ENCODE results near the gene ITFG1.
"Not testable (repeated sequence)": the region's sequence is repeated elsewhere in the genome, so short reads cannot be mapped to it uniquely, and the experiment has no call there.

ITFG1 gene

DNA sequence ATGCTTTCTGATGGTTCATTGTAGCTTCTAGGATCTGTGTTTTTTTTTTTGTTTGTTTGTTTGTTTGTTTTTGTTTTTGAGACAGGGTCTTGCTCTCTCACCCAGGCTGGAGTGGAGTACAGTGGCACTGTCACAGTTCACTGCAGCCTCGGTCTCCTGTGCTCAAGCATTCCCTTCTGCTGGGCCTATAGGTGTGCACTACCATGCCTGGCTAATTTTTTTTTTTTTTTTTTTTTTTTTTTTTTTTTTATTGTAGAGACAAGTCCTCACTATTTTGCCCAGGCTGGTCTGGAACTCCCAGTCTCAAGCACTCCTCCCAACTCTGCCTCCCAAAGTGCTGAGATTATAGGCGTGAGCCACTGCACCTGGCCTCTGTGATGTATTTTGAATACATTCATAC is 12.1 kb upstream of the ITFG1 start:
- DNase-seq (ENCODE audit: low spot score): not testable (repeated sequence)

DNA sequence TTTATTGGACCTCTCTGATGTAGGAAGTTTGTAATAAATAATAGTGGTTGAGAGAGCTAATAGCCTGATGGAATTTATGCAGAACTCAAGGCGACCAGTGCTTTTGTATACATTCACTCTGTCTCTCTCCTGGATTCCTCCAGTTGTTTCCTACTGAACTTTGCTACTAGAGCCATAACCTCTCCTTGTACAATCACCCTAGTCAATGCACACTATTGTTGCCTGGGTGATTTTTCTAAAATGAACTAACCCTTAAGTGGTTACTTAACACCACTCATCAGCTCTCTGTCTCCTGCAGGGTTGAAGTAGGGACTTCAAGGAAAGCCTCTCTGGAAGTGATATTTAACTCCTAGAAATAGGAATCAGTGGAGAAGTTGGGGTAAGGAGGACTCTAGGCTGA is 9.9 kb upstream of the ITFG1 start:
- DNase-seq (ENCODE audit: low spot score): no peak

DNA sequence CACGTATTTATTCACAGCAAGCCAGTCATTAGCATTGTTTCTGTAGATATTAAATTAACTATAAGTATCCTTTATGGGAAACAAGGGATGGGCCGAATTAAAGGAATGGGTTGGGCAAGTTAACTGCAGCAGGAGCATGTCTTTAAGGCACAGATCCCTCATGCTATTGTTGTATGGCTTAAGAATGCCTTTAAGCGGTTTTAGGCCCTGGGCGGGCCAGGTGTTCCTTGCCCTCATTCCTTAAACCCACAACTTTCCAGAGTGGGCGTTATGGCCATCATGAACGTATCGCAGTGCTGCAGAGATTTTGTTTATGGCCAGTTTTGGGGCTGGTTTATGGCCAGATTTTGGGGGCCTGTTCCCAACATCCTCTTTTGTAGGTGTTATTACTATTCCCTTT is 9.3 kb upstream of the ITFG1 start:
- no peak for DNase-seq (ENCODE audit: low spot score)

DNA sequence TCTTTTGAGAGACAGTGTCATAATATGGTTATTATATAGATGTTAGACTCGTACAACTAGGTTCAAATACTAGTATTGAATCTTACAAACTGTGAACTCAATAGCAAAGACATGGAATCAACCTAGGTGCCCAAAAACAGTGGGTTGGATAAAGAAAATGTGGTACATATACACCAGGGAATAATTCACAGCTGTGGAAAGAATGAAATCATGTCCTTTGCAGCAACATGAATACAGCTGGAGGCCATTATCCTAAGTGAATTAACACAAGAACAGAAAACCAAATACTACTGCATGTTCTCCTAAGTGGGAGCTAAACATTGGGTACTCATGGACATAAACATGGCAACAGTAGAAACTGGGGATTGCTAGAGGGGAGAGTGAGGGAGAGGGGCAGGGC is 8.4 kb upstream of the ITFG1 start:
- no peak for DNase-seq (ENCODE audit: low spot score)

DNA sequence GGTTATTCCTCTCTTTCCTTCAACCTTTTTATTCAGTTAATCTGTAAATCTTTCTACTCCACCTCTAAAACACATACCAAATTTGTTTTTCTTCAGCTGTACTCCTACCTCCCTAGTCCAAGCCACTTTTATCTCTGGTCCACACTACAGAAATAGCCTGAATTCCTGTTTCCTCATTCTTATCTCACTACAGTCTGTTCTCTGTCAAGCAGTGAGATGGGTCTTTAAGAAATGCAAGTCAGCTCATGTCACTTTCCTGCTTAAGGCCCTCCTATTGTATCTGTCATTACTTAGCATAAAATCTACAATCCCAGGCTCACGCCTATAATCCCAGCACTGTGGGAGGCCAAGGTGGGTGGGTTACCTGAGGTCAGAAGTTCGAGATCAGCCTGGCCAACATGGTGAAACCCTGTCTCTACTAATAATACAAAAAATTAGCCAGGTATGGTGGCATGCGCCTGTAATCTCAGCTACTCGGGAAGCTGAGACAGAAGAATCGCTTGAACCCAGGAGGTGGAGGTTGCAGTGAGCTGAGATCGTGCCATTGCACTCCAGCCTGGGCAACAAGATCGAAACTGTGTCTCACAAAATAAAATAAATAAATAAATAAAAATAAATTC is 7.3 kb upstream of the ITFG1 start:
- DNase-seq (ENCODE audit: low spot score): not testable (repeated sequence)

DNA sequence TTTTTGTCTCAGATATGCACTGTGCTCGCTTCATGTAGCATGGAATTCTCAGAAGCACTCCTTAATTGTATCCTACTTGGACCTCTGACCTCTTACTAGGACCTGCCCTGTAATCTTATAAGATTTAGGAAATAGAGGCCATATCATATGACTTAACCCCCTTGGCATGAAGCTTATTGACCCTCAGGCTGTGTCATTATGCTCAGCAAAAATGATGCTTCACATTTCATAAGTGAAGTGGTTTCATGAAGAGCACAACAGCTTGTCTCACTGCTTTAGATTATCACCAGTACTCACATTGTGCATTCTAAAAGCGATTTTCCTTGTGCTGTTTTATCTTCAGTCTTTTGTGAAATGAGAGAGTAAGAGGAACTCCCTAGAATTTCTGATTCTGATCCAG is 6.6 kb upstream of the ITFG1 start:
- DNase-seq (ENCODE audit: low spot score): no peak

DNA sequence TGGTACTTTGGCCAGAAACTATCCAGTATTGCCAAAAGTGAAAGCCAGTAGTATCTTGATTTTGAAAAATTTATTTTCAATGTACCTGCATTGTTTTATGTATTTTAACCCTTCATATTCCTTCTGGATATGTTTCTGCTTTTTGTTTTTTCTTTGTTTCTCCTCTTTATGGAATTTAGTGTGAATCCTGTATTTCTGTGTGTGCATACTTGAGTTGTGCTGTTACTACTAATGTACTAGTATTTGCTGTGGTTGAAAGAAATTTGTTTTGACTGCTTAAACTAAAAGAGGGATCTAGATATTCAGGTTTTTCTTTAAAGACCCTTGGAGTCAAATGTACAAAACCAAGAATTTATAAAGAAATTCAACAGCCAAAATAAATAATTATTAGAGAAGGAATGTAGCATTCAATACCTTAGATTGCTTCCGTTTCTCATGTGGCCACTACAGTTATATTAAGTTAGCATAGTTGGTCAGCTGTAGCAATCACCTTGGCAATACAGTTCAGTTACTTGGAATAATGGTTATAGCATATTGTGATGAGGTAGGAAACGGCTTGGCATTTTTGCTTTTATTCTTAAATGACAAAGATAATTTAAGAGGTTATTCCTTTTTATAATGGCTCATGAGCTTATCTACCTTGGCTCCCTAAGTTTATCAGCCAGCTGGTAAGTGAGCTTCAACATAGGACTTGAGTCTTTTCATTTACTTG is 5.2 kb upstream of the ITFG1 start:
- no peak for DNase-seq (ENCODE audit: low spot score)

DNA sequence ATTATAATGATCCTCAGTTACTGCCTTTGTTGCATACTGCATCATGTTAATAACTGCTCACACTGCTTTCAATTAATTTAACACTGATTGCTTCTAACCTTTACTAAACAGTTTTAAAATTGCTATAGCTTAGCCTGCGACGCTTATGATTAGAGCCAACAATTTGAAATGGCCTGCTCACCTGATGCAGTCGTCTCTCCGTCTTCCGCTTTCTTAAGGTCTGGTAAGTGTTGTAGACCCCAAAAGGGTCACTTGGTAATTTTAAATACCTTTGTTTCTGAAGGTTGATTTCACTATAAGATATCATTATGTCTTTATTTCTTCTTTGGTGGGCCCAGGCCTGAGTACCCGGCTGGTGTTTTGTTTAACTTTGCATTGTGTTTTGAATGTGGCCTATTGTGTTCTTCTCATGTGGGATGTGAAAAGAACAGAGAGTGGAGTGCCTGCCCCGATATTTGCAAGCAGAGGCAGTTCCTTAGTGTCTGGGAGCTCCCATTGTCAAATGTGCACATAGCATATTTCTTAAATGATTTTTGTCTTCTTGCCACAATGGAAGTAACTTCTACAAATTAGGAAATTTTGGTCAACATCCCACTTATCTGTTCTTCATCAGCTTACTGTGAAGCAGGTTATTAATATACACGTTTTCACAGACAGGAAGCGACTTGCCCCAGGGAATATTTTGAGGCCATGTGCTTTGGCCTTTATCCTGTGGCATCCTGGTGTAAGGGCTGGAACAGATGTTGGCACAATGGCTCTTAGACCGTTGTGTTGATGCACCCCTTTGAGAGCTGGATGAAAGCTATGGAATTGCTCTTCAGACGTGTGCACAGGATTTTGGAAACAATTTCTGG is 3.1 kb upstream of the ITFG1 start:
- DNase-seq (ENCODE audit: low spot score): peak; percentile 64

DNA sequence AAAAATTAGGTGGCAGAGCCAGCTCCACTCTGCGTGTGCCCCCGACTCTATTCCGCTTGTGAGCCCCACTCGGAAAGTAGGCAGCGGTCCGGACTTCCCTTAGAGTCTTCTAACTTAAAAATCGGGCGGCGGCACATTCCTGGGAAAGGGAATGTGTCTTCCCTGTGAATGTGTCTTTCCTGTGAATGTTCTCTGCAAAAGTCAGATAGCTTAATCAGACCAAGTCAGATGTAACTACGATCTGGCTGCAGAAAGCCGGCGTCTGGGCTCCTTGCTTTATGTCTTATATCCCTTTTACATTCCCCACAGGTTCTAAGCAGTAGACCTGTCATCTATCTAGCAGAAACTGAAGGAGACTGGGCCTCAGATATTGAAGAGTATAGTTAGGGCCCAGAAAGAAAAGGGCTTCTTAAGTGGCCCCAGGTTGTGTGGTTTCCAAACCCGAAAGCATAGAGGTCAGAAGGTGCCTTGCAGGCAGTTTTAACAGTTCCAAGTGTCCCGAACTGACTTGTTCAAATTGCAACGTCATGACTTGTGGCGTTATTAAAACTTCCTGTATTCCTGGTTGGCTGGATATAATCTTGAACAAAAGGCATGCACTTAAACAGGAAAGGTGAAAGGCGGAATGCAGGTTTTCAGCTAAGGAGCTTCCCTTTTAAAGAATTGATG is 869 bp upstream of the ITFG1 start:
- DNase-seq (ENCODE audit: low spot score): peak; percentile 40

DNA sequence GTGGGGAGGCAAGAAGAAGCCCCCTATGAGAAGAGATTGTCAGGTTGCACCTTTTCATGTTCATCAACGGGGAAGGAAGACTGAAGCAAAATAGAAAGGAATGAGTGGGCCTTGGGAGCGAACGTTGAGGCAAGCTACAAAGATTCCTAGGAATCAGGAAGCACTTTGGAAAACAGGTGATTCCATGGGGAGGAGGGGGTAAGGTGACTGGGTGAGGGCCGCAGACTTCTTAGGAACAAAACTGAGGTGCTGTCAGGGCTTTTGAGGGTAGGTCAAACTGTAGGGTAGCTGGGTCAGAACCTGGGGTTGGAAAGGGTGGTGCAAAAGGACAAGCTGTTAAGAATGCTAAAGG is 528 bp downstream of the ITFG1 start:
- DNase-seq (ENCODE audit: low spot score): no peak

DNA sequence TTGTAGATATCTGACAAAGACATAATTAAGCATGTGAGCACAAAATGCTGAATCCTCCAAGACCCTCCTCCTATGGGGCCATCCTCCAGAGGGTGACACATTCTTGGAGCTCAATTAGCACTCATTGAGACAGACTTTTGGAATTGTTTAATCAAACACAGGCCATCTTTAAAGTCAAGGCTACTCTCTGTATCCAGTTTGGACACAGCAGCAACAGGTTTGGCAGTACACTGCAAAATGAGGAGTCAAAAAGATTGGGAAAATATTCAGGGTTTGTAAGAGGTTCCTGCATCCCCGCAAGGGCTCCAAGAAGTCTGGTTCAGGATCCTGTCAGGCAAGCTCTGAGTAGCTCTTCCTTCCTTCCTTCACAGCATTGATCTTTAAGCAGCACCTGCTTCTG is 1.3 kb downstream of the ITFG1 start:
- DNase-seq (ENCODE audit: low spot score): no peak

DNA sequence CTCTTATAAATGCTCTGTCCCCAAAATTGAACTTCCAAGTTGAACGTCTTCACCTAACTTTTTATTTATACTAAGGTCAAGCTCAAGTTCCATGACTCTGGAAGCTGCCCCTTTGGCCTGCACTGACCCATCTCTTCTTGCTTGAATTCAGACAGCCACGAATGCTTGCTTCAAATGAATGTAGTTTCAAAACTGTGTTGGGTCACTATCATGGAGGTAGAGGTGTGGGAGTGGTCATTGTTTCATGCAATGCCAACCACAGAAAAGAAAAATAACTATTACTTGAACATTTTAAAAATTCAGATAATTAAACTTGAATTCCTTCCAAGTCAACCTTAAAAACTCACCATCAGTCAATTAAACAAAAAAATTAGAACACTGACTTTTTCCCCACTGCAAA is 2.5 kb downstream of the ITFG1 start:
- DNase-seq (ENCODE audit: low spot score): no peak

DNA sequence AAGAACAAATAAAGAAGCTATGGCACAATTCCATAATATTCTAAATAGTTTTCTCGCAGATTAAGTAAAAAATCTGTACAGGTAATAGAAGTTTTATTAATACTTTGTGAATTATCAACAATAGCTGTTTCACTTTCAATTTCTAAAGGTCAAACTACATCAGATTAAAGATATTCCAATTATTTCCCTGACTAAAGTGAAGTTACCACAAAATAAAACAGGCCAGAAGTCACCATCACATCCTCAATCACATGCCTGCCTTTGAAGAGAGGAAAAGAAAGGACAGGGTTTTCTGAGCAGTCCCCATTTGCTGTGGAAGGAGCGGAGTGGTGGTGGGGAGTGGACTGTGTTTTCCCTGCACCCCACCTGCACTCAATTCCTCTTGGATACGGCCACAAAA is 11.1 kb downstream of the ITFG1 start:
- no peak for DNase-seq (ENCODE audit: low spot score)

DNA sequence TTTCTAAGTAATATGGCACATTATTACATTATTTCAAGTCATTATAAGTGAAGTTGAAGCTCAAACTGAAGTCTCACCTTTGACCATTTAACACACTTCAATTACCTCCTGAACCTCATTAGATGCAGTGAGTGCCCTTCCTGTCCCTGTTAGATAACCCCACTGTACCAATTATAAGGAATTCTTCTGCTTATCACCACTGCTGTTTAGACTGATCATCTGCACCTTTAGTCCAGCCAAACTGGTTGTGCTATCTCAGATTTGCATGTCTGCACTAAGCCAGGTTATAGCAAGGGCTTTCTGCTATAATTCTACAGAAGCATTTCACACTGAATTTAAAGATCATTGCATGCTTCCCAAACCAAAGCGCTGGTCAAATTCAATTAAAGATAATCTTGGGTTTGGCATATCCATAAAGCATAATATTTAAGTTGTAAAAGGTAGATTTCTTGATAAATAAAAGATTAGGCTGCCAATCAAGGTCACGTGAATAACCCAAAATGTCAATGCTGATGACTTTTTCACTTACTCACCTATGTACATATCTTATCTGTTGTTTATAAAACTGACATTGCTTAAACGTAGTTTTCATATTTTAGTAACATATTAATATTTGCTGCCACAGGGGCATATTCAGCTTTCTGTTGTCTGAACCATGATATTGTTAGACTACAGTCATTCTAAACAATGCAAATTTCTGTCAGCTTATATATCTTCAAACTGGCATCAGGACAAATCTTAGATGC is 11.9 kb downstream of the ITFG1 start:
- no peak for DNase-seq (ENCODE audit: low spot score)

DNA sequence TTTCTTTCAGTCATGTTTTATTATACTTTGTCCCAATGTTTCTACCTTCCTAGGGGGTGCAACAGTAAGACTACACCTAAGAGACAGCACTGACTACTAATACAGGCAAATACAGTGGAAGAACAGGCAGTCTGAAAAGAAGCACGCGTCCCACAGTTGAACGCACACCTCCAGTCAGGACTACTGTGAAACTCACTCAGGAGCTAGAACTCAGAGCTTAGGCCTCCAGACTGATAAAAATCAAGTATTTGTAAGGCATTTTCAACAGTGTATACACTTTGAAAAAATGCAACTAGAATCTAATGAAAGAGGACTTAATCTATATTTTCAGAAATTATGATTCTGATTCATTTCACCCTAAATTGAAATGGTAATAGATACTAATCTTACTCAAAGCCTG is 14.4 kb downstream of the ITFG1 start:
- no peak for DNase-seq (ENCODE audit: low spot score)

DNA sequence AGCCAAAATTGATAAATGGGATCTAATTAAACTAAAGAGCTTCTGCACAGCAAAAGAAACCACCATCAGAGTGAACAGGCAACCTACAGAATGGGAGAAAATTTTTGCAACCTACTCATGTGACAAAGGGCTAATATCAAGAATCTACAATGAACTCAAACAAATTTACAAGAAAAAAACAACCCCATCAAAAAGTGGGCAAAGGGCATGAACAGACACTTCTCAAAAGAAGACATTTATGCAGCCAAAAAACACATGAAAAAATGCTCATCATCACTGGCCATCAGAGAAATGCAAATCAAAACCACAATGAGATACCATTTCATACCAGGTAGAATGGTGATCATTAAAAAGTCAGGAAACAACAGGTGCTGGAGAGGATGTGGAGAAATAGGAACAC is 18.0 kb downstream of the ITFG1 start:
- DNase-seq (ENCODE audit: low spot score): not testable (repeated sequence)

DNA sequence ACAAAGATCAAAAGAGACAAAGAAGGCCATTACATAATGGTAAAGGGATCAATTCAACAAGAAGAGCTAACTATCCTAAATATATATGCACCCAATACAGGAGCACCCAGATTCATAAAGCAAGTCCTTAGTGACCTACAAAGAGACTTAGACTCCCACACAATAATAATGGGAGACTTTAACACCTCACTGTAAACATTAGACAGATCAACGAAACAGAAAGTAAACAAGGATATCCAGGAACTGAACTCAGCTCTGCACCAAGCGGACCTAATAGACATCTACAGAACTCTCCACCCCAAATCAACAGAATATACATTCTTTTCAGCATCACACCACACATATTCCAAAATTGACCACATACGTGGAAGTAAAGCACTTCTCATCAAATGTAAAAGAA is 20.8 kb downstream of the ITFG1 start:
- DNase-seq (ENCODE audit: low spot score): not testable (repeated sequence)

DNA sequence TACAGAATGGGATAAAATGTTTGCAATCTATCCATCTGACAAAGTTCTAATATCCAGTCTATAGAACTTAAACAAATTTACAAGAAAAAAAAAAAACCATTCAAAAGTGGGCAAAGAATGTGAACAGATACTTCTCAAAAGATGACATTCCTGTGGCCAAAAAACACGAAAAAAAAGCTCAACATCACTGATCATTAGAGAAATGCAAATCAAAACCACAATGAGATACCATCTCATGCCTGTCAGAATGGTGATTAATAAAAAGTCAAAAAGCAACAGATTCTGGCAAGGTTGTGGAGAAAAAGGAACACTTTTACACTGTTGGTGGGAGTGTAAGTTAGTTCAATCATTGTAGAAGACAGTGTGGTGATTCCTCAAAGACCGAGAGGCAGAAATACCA is 26.6 kb downstream of the ITFG1 start:
- not testable (repeated sequence) for DNase-seq (ENCODE audit: low spot score)

DNA sequence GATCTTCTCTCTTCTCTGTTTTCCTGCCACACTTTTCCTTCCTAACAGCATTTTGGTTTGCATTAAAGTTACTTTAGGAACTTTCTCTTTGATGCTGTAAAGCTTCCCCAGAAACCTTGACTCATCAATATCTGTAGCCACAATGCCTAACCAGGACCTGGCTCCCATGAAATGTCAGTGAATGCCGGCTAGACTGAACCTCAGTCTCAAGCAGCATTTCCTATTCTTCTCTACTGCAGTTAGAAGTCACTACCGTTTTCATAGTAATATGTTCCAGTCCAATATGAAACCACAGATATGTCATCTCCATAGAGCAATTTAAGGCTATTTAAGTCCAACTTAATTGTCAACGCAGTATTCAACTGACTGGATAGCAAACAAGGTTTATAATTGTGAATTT is 28.9 kb downstream of the ITFG1 start:
- no peak for DNase-seq (ENCODE audit: low spot score)

DNA sequence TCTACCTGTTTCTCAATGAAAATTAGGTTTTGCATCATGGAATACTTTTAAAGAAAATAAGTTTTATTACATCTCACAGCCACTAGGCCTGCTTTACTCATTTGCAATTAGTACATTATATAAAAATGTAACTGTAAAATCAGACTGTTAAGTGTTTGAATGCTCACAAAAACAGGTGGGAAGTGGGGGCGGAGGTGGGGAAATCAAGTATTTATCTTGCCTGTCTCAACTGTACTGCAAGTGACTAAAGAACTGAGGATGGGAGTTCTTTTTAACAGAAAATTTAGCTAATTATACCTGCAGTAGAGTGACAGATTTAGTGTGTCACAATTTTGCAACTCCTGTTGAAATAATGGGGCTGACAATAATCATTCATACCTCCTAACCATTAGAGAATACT is 34.1 kb downstream of the ITFG1 start:
- no peak for DNase-seq (ENCODE audit: low spot score)

DNA sequence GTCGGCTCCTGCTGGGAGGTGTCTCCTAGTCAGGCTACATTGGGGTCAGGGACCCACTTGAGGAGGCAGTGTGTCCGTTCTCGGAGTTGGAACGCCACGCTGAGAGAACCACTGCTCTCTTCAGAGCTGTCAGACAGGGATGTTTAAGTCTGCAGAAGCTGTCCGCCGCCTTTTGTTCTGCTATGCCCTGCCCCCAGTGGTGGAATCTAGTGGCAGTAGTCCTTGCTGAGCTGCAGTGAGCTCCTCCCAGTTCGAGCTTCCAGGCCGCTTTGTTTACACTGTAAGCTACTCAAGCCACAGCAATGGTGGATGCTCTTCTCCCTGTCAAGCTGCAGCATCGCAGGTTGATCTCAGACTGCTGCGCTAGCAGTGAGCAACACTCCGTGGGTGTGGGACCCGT is 36.0 kb downstream of the ITFG1 start:
- no peak for DNase-seq (ENCODE audit: low spot score)

DNA sequence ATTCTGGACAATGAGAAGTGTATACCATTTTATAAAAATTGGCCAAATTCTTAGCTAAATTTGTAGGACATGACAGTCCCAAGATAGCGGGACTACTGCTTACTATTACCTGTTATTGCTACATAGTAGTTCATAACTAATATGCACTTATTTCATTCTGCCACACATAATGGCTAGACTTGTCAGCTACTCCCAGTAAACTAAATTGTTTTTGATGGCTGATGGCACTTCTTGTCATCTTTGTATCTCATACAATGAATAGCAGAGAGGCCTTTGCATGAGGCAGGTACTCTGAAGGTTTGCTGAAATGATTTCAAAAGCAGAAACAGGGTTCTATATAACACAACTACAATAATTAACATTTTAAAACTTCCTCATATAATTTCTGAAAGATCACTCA is 44.0 kb downstream of the ITFG1 start:
- no peak for DNase-seq (ENCODE audit: low spot score)
